Right atrium auricular region (tissue), 2 donors: Measurements from ENCODE around the gene GOLGA5. TPM values are rescaled to one million over a fixed set of nuclear protein-coding genes. Genes with fewer than 3 reads are reported as not detected.
"Not testable (repeated sequence)": the region's sequence is repeated elsewhere in the genome, so short reads cannot be mapped to it uniquely, and the experiment has no call there.

Experiments
- DNase-seq: peaks from one replicate; pipeline ENCODE4 v3.0.0-alpha.2; 2019; ENCODE audit warnings: low spot score
- H3K27ac ChIP-seq, 2 donors: fragments of 200-600 bp; sonication (generic); 1 replicate in 1 of 2; 2 replicates in 1 of 2; pipeline ENCODE4 v1.5.1; 2016 to 2019
- H3K27me3 ChIP-seq, 2 donors: fragments of 200-600 bp; sonication (generic); one replicate each; pipeline versions ENCODE4 v1.5.1 to v1.6.0; 2017 to 2019
- H3K36me3 ChIP-seq: fragments of 200-600 bp; sonication (generic); one replicate; pipeline ENCODE4 v1.5.1; 2016
- H3K4me1 ChIP-seq, 2 donors: fragments of 200-600 bp; sonication (generic); one replicate each; pipeline versions ENCODE4 v1.5.1 to v1.6.0; 2017 to 2019
- H3K4me3 ChIP-seq, 2 donors: fragments of 200-600 bp; sonication (generic); 1 replicate in 1 of 2; 2 replicates in 1 of 2; pipeline ENCODE4 v1.5.1; 2017 to 2019; ENCODE audit warnings: mild to moderate bottlenecking in 1 of 2, moderate library complexity in 1 of 2
- H3K9me3 ChIP-seq, 2 donors: fragments of 200-600 bp; sonication (generic); one replicate each; pipeline ENCODE4 v1.5.1; 2019
- total RNA-seq, 2 donors: library from RNA; depleted of rRNA; stranded (reverse); fragments of >200 nt; gene quantifications; one replicate each; pipeline ENCODE4 v1.1.0, GENCODE V29; 2016
- TF ChIP-seq, protein P1 (sequence below), 2 donors: fragments of 200-600 bp; sonication (generic); IDR thresholded peaks; one replicate each; pipeline ENCODE4 v1.5.1; 2019; ENCODE audit warnings: antibody characterized with exemption in 2 of 2

The GOLGA5 gene
- total RNA-seq, 2 donors from 2014 or later, result 24.2 to 28.3 TPM

DNA sequence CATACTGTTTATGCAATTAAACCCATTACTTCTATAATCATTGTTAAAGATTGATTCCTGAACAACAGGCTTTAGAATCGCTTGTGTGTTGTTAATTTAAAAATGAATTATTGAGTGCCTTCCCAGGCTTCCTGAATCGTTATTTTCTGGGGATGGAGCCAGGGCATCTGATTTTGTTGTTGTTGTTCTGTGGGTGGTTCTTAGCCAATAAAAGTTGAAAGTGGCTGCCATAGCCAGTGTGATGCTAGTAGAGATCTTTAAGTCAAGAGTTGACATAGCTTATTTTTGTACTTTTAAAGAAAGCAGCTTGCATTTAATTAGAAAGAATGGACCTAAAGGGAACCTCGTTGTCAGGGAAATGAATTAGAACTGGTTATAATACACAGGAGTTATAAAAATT is 6.4 kb downstream of the GOLGA5 start:
- Histone ChIP-seq H3K36me3 (peaks cover 25% of the 10 kb centered on the region), H3K27ac (no peak overlapping the region), H3K9me3 (no peaks in the 10 kb centered on the region), H3K27me3 (no peaks in the 10 kb centered on the region), H3K4me1 (peaks cover 0 to 27% of the 10 kb centered on the region in 2 donors), H3K4me3 (no peak overlapping the region)
- TF ChIP-seq, protein P1, sequence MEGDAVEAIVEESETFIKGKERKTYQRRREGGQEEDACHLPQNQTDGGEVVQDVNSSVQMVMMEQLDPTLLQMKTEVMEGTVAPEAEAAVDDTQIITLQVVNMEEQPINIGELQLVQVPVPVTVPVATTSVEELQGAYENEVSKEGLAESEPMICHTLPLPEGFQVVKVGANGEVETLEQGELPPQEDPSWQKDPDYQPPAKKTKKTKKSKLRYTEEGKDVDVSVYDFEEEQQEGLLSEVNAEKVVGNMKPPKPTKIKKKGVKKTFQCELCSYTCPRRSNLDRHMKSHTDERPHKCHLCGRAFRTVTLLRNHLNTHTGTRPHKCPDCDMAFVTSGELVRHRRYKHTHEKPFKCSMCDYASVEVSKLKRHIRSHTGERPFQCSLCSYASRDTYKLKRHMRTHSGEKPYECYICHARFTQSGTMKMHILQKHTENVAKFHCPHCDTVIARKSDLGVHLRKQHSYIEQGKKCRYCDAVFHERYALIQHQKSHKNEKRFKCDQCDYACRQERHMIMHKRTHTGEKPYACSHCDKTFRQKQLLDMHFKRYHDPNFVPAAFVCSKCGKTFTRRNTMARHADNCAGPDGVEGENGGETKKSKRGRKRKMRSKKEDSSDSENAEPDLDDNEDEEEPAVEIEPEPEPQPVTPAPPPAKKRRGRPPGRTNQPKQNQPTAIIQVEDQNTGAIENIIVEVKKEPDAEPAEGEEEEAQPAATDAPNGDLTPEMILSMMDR (IDR thresholded peaks at IDR 0.05), result no peak
- no peak for DNase-seq

DNA sequence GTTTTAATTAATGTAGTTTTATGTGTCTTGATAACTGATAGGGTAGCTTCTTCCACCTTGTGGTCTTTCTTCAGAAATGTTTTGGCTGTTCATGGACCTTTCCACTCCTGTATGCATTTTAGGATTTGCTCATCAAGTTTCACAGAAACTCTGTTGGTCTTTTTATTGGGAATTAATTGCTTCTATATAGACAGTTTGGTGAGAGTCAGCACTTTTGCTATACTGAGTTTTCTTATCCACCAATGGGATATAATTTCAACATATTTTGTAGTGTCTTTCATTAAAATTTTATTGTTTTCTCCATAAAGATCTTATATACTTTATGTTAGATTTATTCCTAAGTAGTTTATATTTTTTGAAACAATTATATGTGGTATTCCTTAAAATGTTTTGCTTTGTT is 7.8 kb downstream of the GOLGA5 start:
- no peaks in the 10 kb centered on the region for H3K9me3 ChIP-seq
- H3K27ac ChIP-seq, result no peak overlapping the region
- no peak for DNase-seq
- no peaks in the 10 kb centered on the region for H3K27me3 ChIP-seq
- TF ChIP-seq, protein P1 (IDR thresholded peaks at IDR 0.05), result no peak
- H3K4me1 ChIP-seq, result peaks cover 0 to 18% of the 10 kb centered on the region in 2 donors
- H3K4me3 ChIP-seq, result no peak overlapping the region
- peaks cover 29% of the 10 kb centered on the region for H3K36me3 ChIP-seq

DNA sequence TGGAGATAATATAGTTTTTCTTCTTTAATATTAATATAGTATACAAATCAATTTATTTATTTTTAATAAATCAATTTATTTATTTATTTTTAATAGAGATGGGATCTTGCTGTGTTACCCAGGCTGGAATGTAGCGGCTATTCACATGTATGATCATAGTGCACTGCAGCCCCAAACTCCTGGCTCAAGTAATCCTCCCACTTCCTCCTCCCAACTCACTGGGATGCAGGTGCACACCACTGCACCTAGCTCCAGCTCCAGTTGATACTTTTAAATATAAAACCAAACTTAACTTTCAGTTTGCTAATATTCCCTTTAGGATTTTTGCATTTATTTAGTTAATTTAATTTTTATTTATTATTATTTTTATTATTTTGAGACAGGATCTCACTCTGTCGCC is 8.6 kb downstream of the GOLGA5 start:
- TF ChIP-seq, protein P1 (IDR thresholded peaks at IDR 0.05), result no peak
- Histone ChIP-seq H3K4me3 (no peak overlapping the region), H3K4me1 (peaks cover 0 to 18% of the 10 kb centered on the region in 2 donors), H3K27ac (no peak overlapping the region), H3K27me3 (no peaks in the 10 kb centered on the region), H3K9me3 (no peaks in the 10 kb centered on the region), H3K36me3 (peaks cover 32% of the 10 kb centered on the region)
- no peak for DNase-seq

GRCh38 chr14:92813201-92813600 is 19.1 kb downstream of the GOLGA5 start:
- Histone ChIP-seq H3K4me1 (no peaks in the 10 kb centered on the region), H3K9me3 (no peaks in the 10 kb centered on the region), H3K27ac (no peak overlapping the region), H3K36me3 (peaks cover 92% of the 10 kb centered on the region), H3K4me3 (no peak overlapping the region), H3K27me3 (no peaks in the 10 kb centered on the region)
- no peak for DNase-seq
- TF ChIP-seq, protein P1 (IDR thresholded peaks at IDR 0.05), result no peak

DNA sequence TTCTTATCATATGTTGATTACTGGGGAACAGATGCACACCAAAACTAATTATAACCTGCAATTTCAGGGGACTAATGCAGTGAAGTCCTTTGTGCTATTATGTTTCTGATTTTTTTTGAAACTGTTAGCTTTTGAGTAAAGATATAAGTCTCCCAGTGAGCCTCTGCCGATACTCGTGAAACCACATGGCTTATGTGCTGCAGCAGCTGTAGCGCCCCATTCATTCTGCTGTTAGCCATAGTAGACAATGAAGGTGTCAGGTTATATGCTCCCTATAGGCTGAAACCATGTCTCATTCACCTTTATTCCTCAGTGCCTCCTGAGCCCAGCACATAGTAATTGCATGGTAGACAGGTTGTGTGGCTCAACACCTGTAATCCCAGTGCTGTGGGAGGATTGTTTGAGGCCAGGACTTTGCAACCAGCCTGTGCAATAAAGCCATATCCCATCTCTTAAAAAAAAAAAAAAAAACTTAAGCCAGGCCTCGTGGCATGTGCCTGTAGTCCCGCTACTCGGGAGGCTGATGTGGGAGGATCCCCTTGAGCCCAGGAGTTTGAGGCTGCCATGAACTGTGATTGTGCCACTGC is 25.0 kb downstream of the GOLGA5 start:
- Histone ChIP-seq H3K27me3 (no peaks in the 10 kb centered on the region), H3K36me3 (peaks cover 83% of the 10 kb centered on the region), H3K4me1 (no peaks in the 10 kb centered on the region), H3K27ac (no peak overlapping the region), H3K4me3 (no peak overlapping the region), H3K9me3 (no peaks in the 10 kb centered on the region)
- TF ChIP-seq, protein P1 (IDR thresholded peaks at IDR 0.05), result no peak
- no peak for DNase-seq

GRCh38 chr14:92819680-92820535 is 25.8 kb downstream of the GOLGA5 start:
- H3K4me1 ChIP-seq, H3K27ac ChIP-seq, H3K27me3 ChIP-seq, H3K4me3 ChIP-seq, H3K9me3 ChIP-seq, DNase-seq: not testable (repeated sequence)
- peaks cover 83% of the 10 kb centered on the region for H3K36me3 ChIP-seq

DNA sequence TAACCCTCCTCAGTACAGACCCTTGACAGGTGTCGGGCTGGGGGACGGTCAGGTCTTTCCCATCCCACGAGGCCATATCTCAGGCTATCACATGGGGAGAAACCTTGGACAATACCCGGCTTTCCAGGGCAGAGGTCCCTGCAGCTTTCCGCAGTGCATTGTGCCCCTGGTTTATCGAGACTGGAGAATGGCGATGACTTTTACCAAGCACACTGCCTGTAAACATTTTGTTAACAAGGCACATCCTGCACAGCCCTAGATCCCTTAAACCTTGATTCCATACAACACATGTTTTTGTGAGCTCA is 26.4 kb downstream of the GOLGA5 start:
- H3K9me3 ChIP-seq, H3K27me3 ChIP-seq, H3K4me1 ChIP-seq, DNase-seq, H3K27ac ChIP-seq, H3K4me3 ChIP-seq: not testable (repeated sequence)
- H3K36me3 ChIP-seq, result peaks cover 84% of the 10 kb centered on the region
